ENCODE measurements around the gene UBA7. TPM values are rescaled to one million over a fixed set of nuclear protein-coding genes. Genes with fewer than 3 reads are reported as not detected.
"Not testable (repeated sequence)": the region's sequence is repeated elsewhere in the genome, so short reads cannot be mapped to it uniquely, and the experiment has no call there.

Gene UBA7, protein sequence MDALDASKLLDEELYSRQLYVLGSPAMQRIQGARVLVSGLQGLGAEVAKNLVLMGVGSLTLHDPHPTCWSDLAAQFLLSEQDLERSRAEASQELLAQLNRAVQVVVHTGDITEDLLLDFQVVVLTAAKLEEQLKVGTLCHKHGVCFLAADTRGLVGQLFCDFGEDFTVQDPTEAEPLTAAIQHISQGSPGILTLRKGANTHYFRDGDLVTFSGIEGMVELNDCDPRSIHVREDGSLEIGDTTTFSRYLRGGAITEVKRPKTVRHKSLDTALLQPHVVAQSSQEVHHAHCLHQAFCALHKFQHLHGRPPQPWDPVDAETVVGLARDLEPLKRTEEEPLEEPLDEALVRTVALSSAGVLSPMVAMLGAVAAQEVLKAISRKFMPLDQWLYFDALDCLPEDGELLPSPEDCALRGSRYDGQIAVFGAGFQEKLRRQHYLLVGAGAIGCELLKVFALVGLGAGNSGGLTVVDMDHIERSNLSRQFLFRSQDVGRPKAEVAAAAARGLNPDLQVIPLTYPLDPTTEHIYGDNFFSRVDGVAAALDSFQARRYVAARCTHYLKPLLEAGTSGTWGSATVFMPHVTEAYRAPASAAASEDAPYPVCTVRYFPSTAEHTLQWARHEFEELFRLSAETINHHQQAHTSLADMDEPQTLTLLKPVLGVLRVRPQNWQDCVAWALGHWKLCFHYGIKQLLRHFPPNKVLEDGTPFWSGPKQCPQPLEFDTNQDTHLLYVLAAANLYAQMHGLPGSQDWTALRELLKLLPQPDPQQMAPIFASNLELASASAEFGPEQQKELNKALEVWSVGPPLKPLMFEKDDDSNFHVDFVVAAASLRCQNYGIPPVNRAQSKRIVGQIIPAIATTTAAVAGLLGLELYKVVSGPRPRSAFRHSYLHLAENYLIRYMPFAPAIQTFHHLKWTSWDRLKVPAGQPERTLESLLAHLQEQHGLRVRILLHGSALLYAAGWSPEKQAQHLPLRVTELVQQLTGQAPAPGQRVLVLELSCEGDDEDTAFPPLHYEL
- polyA plus RNA-seq (ENCODE audit: insufficient read length in 4 of 4), result 10 to 100 TPM; 34.5 to 87.7 (median 45.3) TPM

DNA sequence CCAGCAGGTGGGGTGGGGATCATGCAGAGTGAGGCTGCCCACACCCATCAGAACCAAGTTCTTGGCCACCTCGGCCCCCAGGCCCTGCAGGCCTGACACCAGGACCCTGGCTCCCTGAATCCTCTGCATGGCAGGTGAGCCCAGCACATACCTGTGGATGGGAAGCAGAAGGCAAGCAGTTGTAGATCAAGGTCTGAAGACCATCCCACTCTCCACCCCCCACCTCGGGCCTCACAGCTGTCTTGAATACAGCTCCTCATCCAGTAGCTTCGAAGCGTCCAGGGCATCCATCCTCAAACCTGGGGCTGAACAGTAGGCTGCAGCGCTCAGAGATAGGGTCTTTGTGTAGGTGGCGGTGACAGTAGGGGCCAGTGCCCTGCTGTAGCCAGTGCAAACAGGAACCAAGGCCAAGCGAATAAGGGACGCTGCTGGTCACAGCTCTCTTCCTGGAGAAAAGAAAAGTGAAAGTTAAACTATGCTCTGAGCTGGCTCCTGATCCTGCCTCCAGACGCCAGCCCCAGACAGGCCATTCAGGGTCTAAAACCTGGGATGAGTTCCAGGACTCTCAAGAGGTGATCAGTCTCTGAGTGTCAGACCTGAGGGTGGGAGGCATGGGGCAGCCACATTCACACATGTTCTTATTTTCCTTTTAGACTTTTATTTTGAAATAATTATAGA, at the start of gene UBA7:
Gene UBA7, minus strand, starts transcription at position 457 of the 678 bp plus-strand sequence. Its CDS starts 166 bp downstream, at position 291.
- DNase-seq (ENCODE audit: low read depth in 4 of 4, low spot score in 3 of 4), result no peak

DNA sequence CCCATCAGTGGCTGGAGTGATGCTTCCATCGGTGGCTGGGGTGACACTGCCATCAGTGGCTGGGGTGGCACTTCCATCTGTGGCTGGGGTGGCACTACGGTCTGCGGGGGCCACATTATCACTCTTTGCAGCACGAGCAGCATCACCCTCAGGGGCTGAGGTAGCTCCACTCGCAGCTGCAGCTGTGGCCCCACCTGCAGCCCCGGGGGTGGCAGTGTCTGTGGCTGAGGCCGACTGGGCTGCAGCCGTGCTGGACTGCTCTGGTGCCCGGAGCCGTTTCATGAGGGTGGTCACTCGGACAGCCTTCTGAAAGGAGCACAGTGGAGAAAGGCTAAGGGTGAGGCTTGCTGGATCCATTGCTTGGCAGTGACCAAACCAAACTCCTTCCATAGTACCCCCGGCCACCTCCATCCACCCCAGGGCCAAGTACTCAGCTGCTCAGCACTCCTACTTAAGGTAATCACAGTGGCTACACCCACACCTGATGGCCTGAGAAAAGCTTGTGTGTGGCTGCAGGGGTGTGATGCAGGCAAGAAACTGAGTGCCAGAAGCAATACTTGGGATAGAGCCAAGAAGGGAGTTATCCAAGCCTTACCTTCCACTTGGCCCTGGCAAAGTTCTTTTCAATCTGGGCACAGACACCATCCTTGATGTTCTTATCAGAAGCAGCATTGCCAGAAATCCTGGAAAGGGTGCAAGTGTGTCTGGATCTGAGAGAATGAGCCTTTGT, 46.0 kb upstream of the UBA7 start:
- no peak for DNase-seq (ENCODE audit: low read depth in 4 of 4, low spot score in 3 of 4)

DNA sequence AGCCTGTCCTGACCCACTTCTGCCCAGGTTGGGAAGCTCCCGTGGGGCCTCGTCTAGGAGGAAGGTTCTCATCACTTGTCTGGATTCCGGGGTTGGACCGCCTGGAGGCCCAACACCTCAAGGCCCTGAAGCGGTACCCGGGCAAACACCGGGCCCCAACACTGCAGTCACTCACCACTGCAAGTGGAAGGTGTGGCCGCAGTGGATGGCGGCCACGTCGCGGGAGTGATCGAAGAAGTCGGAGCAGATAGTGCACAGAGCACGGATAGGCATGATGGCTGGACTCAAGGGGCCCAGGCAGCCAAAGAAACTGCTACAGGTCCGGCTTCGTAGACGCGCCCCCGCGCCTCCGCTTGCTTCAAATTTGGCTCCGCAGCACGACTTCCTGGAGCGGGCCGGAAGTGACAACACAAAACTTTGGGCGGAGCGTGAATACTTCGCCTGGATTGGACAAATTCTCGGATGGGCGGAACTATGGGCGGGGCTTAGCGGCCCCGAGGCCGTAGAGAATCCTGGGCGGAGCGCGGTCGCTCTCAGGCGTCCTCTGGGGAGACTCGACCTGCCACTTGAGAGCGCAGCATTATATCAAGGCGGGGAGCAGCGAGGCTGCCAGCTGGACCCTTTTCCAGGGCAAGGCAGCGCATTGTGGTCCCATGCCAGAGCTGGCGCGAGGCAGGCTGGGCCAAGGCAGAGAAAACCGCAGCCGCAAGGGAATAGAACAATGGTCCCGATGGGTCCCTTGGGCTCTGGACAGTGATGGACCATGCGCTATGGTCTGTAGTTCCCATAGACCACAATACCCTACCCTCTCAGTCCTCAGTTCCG, 42.6 kb upstream of the UBA7 start, which contains the start of gene TRAIP:
Gene TRAIP, minus strand, starts transcription at position 384 of the 825 bp plus-strand sequence. Its CDS starts 111 bp downstream, at position 273.
- peak; percentile 84 to 95 (median 88) for DNase-seq (ENCODE audit: low read depth in 4 of 4, low spot score in 3 of 4)

DNA sequence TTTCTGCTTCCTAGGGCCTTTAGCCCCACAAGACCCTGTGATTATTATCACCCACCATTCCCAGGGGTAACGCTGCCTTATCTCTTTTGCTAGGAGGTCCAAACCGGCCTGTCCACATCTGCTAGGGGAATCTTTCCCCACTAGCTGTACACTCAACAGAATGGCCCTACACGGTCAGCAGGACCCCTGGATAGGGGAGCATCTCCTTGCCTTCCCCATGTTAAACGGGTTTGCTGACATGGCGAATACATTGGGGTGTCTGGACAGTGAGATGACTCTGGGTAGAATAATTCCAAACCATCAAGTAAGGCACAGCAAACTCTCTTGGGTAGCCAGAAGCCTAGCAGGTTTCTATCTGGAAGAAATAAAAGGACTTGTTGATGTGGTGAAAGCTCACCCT, 41.9 kb upstream of the UBA7 start:
- no peak for DNase-seq (ENCODE audit: low read depth in 4 of 4, low spot score in 3 of 4)

DNA sequence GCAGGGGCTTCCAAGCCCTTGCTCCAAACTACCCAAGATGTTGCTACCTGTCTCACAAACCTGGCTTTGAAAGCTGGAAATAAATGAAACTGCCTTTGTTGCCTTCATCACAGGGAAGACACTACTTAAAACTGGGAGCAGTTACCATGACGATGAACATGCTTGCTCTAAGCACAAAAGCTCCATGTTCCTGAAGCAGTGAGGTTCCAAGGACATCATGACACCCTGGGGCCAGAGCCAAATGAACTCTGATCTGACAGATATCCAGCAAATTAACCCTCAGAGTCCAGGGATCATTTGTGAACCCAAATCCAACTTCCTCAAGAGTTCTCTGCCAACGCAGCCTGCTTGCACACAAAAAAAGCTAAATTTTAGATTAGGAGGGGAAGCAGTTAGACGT, 31.9 kb upstream of the UBA7 start:
- DNase-seq (ENCODE audit: low read depth in 4 of 4, low spot score in 3 of 4), result no peak

DNA sequence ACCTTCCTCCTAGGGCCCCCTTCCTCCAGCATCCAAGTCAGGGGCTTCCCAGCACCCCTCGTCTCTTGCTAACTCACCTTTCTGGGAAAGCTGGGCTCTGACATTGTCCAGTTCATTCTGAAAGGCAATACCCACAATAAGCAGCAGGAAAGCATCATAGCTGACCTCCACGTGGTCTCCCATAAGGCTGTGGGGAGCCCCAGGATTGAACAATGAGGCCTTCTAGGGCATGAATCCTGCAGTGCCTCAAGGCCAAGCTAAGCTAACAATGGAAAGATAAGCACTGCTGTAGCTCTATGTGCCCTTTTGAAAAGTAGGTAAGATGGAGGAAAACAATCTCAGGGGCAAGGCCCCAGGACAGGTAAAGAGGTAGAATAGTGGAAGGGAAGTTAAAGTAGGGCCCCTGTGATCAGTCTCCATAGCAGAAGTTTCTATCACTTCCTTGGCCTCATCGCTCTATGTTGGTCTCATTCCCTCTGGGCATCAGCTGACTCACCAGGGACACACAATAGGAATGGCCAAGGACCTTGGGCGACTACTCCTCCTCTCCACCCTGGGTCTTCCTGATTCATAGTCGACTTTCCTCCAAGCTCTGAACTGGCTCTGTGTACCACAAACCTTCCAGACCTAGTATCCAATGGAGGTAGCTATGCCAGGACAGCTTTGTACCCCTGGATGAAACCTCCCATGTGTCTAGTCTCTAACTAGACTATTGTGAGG, 30.9 kb upstream of the UBA7 start:
- DNase-seq (ENCODE audit: low read depth in 4 of 4, low spot score in 3 of 4), result no peak

DNA sequence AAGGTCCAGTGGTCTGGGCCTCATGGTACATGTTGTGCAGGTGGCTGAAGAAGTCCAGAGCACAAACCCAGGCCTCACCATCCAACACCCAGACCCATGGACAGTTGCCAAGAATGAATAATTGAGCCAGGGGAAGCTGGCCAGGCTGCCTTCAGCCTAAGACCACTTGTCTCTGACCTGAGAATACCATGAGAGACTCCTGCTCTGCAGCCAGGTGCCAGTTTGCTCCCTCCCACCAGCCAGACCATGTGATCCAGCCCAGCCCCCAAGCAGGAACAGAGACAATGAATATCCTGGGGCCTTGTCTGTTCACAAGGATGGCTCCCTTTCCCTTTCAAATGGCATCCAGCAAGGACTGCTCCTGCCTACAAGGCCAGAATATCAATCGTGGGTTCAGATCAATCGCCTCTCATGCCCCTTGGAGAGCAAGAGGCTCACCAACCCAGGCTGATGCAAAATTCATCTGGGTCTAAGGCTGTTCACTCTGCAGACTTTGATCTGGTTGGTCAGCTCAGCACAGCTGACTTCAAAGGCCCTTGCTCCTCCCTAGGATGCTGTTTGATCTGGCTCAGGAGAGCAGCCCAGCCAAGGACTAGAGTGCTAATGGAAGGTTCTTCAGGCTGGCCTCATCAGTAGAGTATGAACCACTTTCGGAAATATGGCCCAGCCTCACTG, 29.2 kb upstream of the UBA7 start:
- DNase-seq (ENCODE audit: low read depth in 4 of 4, low spot score in 3 of 4), result no peak

DNA sequence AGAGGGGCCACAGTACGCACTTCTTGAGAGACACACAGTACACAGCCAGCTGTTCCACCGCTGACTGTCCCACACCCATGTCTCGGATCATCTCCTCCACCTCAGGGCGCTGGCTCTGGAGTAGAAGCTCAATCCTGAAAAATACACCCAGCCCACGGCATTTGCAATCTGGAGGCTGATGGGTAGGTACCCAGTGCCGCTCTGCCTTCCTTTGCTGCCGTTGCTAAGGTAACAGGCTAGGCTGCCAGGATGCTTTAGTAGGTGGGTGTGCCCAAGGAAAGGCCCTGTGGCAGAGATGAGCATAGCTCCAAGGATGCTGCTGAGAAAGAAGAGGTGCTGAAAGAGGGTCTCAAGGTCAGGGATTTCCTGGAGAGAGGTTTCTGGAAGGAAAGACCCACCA, 28.1 kb upstream of the UBA7 start:
- no peak for DNase-seq (ENCODE audit: low read depth in 4 of 4, low spot score in 3 of 4)

DNA sequence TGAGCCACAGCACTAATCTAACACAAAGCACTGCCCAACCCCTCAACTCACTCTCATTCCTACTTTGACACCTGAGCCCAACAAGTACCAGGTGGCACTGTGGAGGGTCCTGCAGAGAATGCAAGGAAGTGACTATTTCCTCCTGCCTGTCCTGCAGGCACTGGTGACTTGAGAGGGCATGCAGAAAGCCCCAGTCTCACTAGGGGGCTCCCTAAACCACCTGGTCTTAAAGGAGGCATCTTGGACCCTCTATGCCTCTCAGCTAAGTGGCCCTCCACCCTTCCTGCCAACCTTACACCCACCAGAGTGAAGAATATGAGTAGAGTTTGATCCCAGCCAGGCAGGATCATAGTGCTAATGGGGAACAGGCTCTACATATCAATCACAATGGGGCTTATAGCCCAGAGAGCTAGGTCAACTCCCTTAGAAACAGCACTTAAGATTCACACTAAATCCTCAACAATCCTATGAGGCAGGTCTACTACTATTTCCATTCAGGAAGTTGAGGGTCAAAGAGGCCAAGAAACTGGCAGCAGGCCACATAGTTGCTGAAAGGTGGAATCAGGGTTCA, 27.5 kb upstream of the UBA7 start:
- no peak for DNase-seq (ENCODE audit: low read depth in 4 of 4, low spot score in 3 of 4)

DNA sequence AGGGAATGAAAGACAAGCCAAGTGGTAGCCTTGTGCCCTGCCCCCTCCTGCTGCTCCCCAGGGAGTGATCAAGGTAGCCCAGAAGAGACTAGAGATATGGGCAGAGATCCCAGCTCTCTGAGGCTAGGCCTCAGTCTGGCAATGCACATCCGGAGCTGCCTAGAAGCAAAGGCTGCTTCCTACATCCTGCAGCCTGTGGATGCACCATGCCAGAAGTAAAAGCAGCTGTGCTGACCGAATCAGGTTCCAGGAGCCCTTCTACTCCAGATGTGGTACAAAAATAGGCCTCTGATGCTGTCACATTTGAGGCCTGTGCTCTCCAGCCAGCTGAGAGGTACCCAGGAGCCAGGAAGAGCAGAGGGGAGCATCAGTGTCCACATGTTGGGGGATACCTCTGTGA, 26.6 kb upstream of the UBA7 start:
- no peak for DNase-seq (ENCODE audit: low read depth in 4 of 4, low spot score in 3 of 4)

DNA sequence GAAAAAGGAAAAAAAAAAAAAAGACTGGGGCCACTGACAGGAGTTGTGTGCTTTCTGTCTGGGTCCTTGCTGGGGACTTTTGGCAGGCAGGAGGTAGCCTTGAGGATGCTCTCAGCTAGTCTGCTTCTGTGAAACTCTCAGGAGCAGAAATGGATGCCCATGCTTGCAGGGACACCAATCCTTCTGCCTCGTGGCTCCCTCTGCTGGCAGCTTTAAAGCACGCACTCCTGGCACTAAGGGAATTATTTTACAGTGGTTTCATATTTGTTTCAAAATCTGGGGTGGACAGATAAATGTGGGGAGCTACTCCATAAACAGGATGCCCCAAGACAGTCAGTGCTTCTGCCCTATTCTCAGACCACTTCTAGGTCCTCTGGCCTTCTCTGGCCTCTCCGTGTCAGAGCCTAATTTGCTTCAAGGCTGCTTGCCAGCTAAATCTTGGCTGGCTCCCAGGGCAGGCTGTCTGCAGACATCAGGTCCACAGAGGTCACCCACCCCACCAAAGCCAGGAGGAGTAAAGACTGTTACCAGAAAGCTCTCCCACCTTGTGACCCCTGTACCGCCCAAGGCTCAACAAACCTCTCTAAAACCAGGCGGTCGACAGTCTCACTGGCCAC, 25.5 kb upstream of the UBA7 start:
- DNase-seq (ENCODE audit: low read depth in 4 of 4, low spot score in 3 of 4), result peak in 2 of 4 donors; percentile 62 to 64

DNA sequence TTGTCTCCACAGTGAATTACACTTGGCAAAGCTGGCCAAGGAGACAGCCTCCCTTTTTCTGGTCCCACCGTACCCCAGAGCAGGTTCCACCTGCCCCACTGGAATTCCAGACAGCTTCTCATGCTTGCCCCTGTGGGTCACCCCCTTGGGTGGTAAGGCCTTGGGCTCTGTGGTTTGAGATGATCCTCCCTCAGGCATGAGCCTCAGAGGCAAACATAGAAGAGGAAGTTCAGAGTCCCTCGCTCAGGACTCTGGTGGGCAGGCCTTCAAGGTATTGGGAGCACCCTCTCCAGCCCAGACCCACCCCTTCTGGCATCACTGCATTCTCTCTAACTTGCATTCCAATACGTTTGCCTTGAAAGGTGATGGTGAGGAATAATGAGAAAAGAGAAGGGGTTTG, 17.6 kb upstream of the UBA7 start:
- no peak for DNase-seq (ENCODE audit: low read depth in 4 of 4, low spot score in 3 of 4)

DNA sequence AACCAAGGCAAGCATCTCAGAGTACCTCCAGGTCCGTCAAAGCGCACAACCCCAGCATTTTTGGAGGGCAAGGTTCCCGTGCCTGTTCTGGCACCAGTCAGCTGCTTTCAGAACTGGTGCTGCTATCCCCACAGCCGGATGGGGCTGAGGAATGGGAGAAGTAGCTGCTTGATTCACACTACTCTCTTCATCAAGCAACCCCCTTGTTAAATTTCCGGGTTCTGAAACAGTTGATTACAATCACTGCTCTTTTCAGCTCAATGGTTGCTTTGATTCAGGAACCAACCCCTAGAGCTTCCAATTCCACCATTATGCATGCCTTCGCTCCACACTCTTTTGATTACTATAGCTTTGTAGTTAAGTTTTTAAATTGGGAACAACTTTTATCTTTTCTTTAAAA, 12.3 kb upstream of the UBA7 start:
- no peak for DNase-seq (ENCODE audit: low read depth in 4 of 4, low spot score in 3 of 4)

DNA sequence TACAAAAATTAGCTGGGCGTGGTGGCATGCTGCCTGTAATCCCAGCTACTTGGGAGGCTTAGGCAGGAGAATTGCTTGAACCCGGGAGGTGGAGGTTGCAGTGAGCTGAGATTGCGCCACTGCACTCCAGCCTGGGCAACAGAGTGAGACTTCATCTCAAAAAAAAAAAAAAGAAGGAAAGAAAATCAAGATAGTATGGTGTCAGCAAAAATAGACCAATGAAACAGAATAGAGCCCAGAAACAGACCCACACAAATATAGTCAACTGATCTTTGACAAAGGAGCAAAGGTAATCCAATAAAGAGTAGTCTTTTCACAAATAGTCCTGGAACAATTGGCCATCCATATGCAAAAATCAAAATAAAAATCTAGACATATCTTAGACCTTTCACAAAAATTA, 9.4 kb upstream of the UBA7 start:
- not testable (repeated sequence) for DNase-seq (ENCODE audit: low read depth in 4 of 4, low spot score in 3 of 4)

DNA sequence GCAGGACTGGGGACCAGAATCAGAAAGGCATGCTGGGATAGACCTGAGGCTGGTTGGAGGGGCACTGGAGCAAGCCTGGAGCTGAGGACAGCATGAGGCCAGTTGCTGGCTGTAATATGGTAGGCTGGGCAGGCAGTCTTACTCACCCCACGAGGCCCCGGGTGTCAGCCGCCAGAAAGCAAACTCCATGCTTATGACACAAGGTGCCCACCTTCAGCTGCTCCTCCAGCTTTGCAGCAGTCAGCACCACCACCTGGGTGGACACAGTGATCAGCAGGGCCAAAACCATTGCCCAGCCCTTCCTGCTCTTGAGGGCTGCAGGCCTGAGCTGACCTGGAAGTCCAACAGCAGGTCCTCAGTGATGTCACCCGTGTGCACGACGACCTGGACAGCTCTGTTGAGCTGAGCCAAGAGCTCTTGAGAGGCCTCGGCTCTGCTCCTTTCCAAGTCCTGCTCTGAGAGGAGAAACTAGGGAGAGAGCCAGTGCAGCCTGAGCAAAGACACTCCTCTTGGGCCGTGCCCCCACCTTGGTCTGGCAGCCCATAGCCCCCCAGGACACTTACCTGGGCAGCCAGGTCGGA, 747 bp downstream of the UBA7 start:
- no peak for DNase-seq (ENCODE audit: low read depth in 4 of 4, low spot score in 3 of 4)

DNA sequence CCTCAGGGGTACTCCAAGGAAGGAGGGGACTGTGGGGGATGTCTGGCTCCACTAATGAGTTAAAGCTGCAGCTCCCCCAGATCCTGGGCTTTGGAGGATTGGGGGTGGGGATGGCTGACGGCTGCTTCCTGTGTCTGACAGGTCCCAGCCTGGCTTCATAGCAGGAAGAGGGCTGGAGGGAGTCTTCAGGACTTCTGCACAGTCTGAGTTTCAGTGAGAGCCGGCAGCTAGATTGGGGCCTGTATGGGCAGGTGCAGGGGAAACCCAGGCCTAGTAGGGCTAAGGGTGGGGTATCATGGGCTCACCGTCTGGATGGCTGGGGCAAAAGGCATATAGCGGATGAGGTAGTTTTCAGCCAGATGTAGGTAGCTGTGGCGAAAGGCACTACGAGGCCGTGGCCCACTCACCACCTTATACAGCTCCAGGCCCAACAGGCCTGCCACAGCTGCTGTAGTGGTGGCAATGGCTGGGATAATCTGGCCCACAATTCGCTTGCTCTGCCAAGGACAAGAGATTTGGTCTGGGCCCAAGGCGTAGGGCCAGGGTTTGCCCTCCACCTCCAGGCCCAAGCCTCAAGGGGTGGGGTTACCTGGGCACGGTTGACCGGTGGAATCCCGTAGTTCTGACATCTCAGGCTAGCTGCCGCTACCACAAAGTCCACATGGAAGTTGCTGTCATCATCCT, 6.2 kb downstream of the UBA7 start:
- peak in 1 of 4 donors; percentile 55 for DNase-seq (ENCODE audit: low read depth in 4 of 4, low spot score in 3 of 4)

Data from left renal pelvis (tissue), 4 donors.